GM19035 (cell line): Measurements from ENCODE around the gene RAB14.
A peak's percentile ranks its signal among the peaks of the same experiment; 100 is the strongest.

Experiments used
- ATAC-seq: cut with Tn5 transposase; IDR thresholded peaks from one replicate; pipeline ENCODE4 v1.9.1; 2021; ENCODE audit not compliant: unreplicated experiment

The RAB14 gene

DNA sequence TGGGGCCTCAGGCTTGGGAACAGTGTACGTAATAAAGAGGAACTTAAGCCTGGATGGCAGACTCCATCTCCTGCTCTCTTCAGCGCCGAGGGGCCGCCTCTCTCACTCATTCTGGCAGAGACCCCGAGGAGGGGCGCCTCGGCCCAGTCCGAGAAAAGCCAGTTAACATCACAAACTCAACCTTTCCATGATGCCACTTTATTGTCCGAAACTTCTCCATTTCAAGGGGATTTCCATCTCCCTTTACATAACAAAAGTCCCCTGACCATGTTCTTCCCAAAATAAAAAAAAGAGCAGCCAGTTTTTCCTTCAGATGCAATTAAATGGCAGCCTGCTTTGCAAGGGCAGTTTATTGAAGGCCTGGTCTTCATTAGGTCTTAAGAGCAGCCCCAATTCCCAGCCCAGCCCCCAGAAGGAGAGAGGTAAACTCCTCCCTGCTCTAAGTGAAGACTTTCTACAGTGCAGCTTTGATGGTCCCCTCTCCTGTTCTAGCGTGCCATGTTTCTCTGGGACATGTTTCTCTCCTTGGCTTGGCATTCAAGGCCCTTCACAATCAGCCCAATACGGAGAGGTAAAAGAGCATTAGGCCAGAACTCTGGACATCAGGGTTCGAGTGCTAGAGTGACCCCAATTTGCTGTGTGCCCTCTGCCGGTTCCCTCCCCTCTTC, 19.5 kb upstream of the RAB14 start:
- no peak for ATAC-seq

DNA sequence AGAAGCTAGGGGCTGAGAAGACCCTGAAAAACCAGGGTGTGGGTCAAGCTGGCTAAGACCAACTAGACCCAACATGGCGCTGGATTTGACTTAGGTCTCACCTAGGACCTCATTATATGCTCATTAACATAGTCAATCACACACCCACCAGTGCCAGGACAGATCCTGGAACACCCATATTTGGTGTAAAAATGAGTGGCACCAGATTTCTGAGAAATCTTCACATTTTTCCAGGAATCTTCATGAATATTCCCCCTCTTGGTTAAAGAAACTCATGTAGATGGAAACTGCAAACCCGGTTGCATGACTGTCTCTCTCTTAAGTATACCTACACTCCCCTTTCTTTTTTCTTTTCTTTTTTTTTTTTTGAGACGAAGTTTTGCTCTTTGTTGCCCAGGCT, 17.9 kb upstream of the RAB14 start:
- no peak for ATAC-seq

DNA sequence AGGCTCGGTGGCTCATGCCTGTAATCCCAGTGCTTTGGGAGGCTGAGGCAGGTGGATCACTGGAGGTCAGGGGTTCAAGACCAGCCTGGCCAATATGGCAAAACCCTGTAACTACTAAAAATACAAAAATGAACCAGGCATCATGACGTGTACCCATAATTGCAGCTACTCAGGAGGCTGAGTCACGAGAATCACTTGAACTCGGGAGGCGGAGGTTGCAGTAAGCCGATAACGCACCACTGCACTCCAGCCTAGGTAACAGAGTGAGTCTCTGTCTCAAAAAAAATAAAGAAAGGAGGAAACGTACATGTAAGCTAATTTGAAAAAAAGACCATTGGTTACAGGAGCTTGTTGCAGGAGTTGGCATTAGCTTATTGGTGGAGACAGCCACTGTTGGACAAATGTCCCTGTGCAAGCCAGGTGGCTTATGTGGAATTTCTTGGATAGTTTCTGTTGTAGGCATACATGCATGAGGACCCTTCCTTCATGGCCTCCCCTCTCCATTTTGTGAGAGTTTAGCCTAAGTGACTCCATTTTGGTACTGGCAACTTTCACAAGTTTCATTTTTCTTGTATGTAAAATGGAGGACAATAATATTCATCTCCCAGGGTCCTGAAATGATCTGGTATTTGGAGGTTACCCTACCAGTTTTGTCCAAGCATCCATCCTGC, 16.8 kb upstream of the RAB14 start:
- peak; percentile 23 for ATAC-seq

DNA sequence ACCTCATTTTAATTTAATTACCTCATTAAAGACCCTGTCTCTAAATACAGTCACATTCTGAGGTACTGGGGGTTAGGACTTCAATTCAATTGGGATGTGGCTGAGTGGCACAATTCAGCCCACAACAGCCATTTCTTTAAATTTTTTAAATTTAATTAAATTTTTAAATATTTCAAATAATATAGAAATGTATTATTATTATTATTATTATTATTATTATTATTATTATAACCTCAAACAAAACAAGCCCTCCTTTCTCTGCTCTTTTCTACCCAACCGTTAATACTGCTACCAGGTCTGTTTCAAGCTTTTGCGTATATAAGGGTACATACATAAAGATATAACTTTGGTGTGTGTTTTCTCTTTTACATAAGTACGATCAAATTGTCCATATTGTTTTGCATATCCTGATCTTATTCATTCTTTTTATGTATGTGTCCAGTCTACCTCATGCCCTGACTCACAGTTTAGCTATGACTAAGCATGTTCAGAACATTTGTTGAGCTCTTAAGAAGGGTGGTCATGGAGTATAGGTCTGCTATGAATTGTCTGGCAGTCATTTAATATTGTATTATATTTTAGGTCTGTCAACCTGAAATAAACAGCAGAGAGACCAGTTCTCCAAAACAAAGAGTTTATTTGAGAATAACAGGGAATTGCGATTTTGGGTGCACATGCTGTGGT, 16.1 kb upstream of the RAB14 start:
- ATAC-seq, result peak; percentile 90

DNA sequence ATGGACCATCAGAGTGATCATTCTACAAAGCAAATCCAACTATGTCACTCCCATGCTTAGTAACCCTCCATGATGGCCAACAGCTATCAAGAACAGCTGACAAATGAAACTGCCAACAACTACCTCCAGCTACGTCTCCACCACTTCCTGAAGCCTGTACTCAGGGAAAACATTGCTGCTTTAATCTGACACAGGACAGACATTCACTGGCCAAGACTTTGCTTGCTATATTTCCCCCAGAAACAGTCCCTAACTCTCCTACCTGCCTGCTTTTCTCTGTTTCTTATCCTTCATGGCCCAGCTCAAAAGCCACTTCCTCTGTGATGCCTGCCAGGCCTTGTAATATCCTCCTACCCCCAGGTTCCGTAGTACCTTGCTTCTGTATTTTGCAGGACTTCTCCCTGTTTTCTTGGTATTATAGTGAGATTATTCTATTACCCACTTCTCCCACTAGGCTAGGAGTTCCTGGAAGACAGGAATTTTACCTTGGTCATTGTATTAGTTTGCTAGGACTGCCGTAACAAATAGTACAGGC, 14.7 kb upstream of the RAB14 start:
- ATAC-seq, result no peak

DNA sequence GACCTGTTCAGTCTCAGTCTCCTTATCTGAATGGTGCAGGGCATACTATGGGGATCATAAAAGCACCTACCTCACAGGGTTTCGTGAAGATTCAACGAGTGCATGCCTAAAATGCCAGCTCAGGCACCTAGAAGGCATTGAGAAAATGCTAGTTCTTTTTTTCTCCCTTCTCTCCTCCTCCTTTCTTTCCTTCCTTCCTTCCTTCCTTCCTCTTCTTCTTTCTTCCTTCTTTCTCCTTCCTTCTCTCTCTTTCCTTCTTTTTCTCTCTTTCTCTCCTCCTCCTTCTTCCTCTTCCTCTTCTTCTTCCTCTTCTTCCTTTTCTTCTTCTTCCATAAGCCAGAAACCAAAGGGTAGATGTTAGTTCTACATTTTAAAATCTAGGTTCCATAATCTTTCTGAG, 12.3 kb upstream of the RAB14 start:
- ATAC-seq, result no peak

DNA sequence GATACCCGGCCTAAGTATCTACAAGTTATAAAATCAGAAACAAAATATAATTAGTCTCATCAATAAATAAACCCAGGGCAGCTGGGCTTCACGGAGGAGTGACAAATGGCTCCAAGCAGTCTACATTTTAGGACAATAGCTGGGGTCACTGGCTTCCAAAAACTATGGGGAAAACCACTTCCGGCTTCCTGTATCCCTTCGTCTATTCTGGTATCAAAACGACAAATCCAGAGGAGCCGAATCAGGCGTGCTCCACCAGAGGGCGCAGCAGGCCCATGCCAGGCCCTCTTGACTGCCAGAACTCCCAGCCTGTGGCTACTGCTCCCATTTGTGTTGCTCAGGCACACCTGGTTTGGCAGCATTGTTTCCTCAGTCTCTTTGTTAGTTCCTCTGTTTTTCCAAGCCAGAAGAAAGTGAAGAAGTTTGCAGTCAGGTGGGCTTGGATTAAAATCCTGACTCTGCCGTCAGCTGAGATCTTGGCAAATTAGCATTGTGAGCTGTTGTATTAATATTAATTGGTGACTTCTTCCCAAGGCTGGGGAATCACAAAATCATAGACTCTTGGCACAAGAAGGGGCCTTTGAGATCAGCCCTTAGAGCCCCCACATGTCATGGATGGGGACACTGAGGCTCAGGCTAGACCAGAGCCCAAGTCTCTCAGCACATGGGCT, 11.6 kb upstream of the RAB14 start:
- ATAC-seq, result no peak

DNA sequence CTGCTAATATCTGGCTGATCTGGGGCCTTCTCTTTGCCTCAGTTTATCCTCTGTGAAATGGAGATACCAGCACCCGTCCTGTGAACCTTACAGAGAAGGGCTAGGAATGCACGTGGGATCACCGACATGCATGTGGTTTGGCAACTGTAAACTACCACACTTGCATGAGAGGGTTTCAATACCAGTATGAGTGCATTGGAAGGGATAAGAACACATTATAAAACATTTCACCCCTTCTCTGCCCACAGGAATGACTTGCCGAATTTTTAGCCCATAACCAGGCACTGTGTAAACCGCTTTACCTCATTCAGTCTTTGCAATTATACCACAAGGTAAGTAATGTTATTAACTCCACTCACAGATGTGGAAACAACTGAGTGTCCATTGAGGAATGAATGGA, 8.9 kb upstream of the RAB14 start:
- ATAC-seq, result no peak

- peak; percentile 81 for ATAC-seq
Observed at GRCh38 chr9:121207371-121207940, 5.8 kb upstream of the RAB14 start.

DNA sequence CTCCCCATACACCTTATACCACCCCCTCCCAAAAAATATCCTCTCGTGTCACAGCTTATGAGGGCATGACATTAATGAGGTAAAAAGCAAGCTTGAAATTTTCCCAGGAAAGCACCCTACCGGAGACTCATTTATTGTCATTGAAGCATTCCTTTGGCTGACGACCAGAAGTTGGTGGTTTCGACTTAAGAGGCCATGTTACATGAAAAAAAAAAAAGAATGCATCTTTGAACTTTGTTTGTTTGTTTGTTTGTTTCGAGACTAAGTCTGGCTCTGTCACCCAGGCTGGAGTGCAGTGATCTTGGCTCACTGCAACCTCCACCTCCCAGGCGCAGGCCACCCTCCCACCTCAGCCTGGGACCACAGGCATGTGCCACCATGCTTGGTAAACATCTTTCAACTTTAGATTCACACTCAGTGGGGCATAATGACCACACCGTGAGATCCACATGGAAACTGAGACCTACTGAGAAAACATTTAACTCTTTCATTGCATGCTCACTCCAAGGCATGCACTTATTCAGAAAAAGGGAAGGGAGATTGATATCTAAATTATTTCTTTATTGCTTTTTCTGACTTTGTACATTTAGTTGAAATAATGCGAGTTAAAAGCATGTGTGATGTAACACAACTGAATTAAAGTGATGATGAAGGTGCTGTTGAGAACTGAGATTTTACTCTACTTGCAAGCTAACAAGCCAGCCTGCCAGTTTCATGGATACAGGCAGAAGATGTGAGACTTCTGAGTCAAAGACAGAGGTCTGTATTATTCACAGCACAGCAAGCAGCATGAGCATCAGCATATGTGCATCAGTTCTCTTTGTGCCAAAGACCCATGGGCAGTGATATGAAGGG, 5.1 kb upstream of the RAB14 start:
- peak; percentile 30 for ATAC-seq

GRCh38 chr9:121204611-121205010, 2.9 kb upstream of the RAB14 start:
- ATAC-seq, result no peak

GRCh38 chr9:121204121-121204520, 2.5 kb upstream of the RAB14 start:
- ATAC-seq, result no peak

DNA sequence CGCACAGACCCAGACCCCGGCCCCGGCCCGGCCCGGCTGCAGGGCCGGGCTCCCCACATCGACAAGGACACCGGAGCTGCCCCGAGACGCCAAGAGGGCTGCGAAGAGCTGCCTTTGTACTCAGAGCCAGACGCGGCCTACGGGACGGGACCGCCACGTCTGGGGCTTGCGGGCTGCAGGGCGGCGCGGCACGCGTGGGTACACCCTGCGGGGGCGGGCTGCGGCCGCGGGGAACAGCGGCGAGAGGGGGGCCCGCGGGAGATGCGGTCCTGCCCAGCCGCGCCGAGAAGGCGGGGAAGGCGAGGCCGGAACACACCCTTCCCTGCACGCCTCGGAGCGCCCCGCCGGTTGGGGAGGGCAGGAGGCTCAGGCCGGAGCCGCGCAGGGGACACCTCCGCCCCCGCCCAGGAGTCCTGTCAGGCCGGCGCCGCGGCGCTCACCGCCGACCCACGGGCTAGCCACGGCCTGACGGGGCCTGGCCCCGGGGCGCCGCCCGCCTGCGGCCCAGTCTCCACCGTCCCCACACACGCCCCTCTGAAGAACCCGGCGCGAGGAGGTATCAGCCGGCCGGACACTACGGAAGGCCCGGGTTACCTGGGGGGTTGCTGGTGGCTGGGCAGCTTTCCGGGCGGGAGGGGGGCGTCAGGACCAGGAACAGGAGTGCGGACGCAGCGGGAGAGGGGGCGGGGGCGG, 478 bp downstream of the RAB14 start:
- peak; percentile 28 for ATAC-seq

GRCh38 chr9:121200356-121200755, 1.3 kb downstream of the RAB14 start:
- ATAC-seq, result no peak

- no peak for ATAC-seq
Observed at GRCh38 chr9:121199921-121200320, 1.7 kb downstream of the RAB14 start.

GRCh38 chr9:121198512-121199042, 3.1 kb downstream of the RAB14 start:
- no peak for ATAC-seq

DNA sequence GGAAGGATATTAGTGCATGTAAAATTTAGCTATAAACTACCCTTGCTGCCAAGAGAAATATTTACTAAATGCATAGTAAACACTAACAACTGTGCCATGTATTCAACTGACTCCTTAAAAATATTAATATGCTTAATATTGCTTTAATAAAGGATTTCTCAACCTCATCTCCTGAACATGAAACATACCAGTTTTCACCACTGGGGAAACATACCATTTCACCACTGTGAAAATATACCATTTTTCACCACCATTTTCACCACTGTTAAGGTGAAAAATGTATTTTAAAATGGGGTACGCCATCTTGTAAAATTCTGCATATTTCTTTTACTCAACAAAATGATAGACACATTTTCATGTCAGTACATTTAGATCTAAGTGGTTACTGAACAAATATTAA, 4.5 kb downstream of the RAB14 start:
- ATAC-seq, result no peak

DNA sequence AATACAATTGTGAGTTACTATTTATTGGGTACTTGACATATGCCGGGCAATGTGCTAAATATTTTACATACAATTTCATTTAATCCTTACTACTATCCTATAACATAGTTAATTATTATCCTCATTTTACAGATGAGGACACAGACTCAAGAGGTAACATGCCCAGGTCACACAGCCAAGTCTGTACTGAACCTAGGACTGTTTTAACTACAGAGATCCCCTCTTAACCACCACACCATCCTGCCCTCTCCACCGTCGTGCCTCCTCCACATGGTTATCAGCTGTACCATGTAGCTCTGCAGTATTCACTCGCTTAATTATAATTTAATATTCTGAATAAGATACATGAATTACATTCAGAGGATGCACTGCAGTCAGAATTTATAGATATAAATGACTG, 5.3 kb downstream of the RAB14 start:
- ATAC-seq, result peak; percentile 34

GRCh38 chr9:121194730-121195129, 6.9 kb downstream of the RAB14 start:
- ATAC-seq, result no peak
